H1 (cell line): ENCODE measurements around the gene CDC42BPB.
"Not testable (repeated sequence)": the region's sequence is repeated elsewhere in the genome, so short reads cannot be mapped to it uniquely, and the experiment has no call there.

Experiments
- CHD2 ChIP-seq: IDR thresholded peaks from 2 replicates; pipeline ENCODE4 v1.6.1; 2012; ENCODE audit warnings: low read length, improper control_type of control experiment
- CTCF ChIP-seq, 3 experiments: IDR thresholded peaks; 1 replicate in 2 of 3; 2 replicates in 1 of 3; pipeline versions ENCODE4 v1.5.1 to v1.6.1; 2011; ENCODE audit warnings: low read length in 3 of 3, mild to moderate bottlenecking in 3 of 3, inconsistent platforms in 2 of 3, low read depth in 1 of 3, moderate library complexity in 1 of 3; ENCODE audit not compliant: insufficient read depth in 1 of 3; ENCODE audit errors: control extremely low read depth in 1 of 3
- EP300 ChIP-seq, 2 experiments: IDR thresholded peaks; 1 replicate in 1 of 2; 2 replicates in 1 of 2; pipeline ENCODE4 v1.6.1; 2011 to 2012; ENCODE audit warnings: low read depth in 2 of 2, low read length in 2 of 2, mild to moderate bottlenecking in 2 of 2, borderline replicate concordance in 1 of 2, inconsistent platforms in 1 of 2, moderate library complexity in 1 of 2
- HDAC2 ChIP-seq, 2 experiments: fragments of 300-600 bp in 1 of 2; sonication (generic) in 1 of 2; IDR thresholded peaks; 2 replicates each; pipeline ENCODE4 v1.6.1; 2011 to 2012; ENCODE audit warnings: low read depth in 2 of 2, low read length in 2 of 2, mild to moderate bottlenecking in 2 of 2, moderate library complexity in 2 of 2, borderline replicate concordance in 1 of 2, inconsistent platforms in 1 of 2
- NRF1 ChIP-seq: IDR thresholded peaks from 2 replicates; pipeline ENCODE4 v1.6.1; 2011; ENCODE audit warnings: mild to moderate bottlenecking, low read depth, low read length, improper control_type of control experiment
- RFX5 ChIP-seq: IDR thresholded peaks from 2 replicates; pipeline ENCODE4 v1.6.1; 2011; ENCODE audit warnings: low read depth, low read length, improper control_type of control experiment, borderline replicate concordance
- SP2 ChIP-seq: IDR thresholded peaks from 2 replicates; pipeline ENCODE4 v1.6.1; 2012; ENCODE audit warnings: mild to moderate bottlenecking, low read length, inconsistent platforms
- TBP ChIP-seq: IDR thresholded peaks from 2 replicates; pipeline ENCODE4 v1.6.1; 2011; ENCODE audit warnings: low read depth, low read length, improper control_type of control experiment
- USF2 ChIP-seq: IDR thresholded peaks from 2 replicates; pipeline ENCODE4 v1.6.1; 2011; ENCODE audit warnings: low read length, improper control_type of control experiment

GRCh38 chr14:102926840-102927239 is 130.5 kb downstream of the CDC42BPB start:
- not testable (repeated sequence) for TF ChIP-seq CTCF (IDR thresholded peaks at IDR 0.05; ENCODE audit: control extremely low read depth in 1 of 3, insufficient read depth in 1 of 3, low read depth in 1 of 3, low read length in 3 of 3); EP300 (IDR thresholded peaks at IDR 0.05; ENCODE audit: borderline replicate concordance in 1 of 2, low read depth in 2 of 2, low read length in 2 of 2); NRF1; CHD2; USF2; SP2; TBP; RFX5; HDAC2 (IDR thresholded peaks at IDR 0.05; ENCODE audit: borderline replicate concordance in 1 of 2, low read depth in 2 of 2, low read length in 2 of 2)
